Measurements from ENCODE around the gene PCBP3.

The PCBP3 gene

GRCh38 chr21:45630066-45630694 lies 13.3 kb upstream of the PCBP3 start:
- H3K4me3 ChIP-seq (IDR thresholded peaks at IDR 0.05; ENCODE audit: insufficient read depth, low read depth, low read length): no peak overlapping the region
- no peak overlapping the region for H2AFZ ChIP-seq (ENCODE audit: low read depth)
- no peaks in the 10 kb centered on the region for H3K79me2 ChIP-seq (ENCODE audit: insufficient read depth, low read depth)
- peaks cover 36% of the 10 kb centered on the region for H3K27me3 ChIP-seq (ENCODE audit: insufficient read depth, low read depth)
- H3K27ac ChIP-seq: no peak overlapping the region
- no peak overlapping the region for H3K9ac ChIP-seq
- H3K4me1 ChIP-seq (ENCODE audit: low read depth, poor library complexity, severe bottlenecking): no peaks in the 10 kb centered on the region
- no peak for TF ChIP-seq CTCF (conservative IDR thresholded peaks at IDR 0.05; ENCODE audit: low read depth, low read length)
- no peaks in the 10 kb centered on the region for H4K20me1 ChIP-seq (ENCODE audit: insufficient read depth)
- H3K36me3 ChIP-seq (ENCODE audit: insufficient read depth): no peaks in the 10 kb centered on the region
- no peak overlapping the region for H3K4me2 ChIP-seq

- Histone ChIP-seq H3K36me3 (ENCODE audit: insufficient read depth) (no peaks in the 10 kb centered on the region), H3K27me3 (ENCODE audit: insufficient read depth, low read depth) (peaks cover 35% of the 10 kb centered on the region), H3K4me3 (IDR thresholded peaks at IDR 0.05; ENCODE audit: insufficient read depth, low read depth, low read length) (no peak overlapping the region), H3K79me2 (ENCODE audit: insufficient read depth, low read depth) (no peaks in the 10 kb centered on the region), H4K20me1 (ENCODE audit: insufficient read depth) (no peaks in the 10 kb centered on the region), H3K27ac (no peak overlapping the region), H3K9ac (no peak overlapping the region), H3K4me1 (ENCODE audit: low read depth, poor library complexity, severe bottlenecking) (no peaks in the 10 kb centered on the region), H3K4me2 (no peak overlapping the region), H2AFZ (ENCODE audit: low read depth) (no peak overlapping the region)
- TF ChIP-seq CTCF (conservative IDR thresholded peaks at IDR 0.05; ENCODE audit: low read depth, low read length): no peak
Measured at GRCh38 chr21:45630876-45631275, 12.6 kb upstream of the PCBP3 start.

GRCh38 chr21:45631540-45631939 lies 12.0 kb upstream of the PCBP3 start:
- H2AFZ ChIP-seq (ENCODE audit: low read depth): no peak overlapping the region
- H3K4me3 ChIP-seq (IDR thresholded peaks at IDR 0.05; ENCODE audit: insufficient read depth, low read depth, low read length): no peak overlapping the region
- no peak for TF ChIP-seq CTCF (conservative IDR thresholded peaks at IDR 0.05; ENCODE audit: low read depth, low read length)
- H3K4me1 ChIP-seq (ENCODE audit: low read depth, poor library complexity, severe bottlenecking): no peaks in the 10 kb centered on the region
- no peak overlapping the region for H3K27ac ChIP-seq
- H3K79me2 ChIP-seq (ENCODE audit: insufficient read depth, low read depth): no peaks in the 10 kb centered on the region
- peaks cover 35% of the 10 kb centered on the region for H3K27me3 ChIP-seq (ENCODE audit: insufficient read depth, low read depth)
- H3K9ac ChIP-seq: no peak overlapping the region
- H3K4me2 ChIP-seq: no peak overlapping the region
- H3K36me3 ChIP-seq (ENCODE audit: insufficient read depth): no peaks in the 10 kb centered on the region
- no peaks in the 10 kb centered on the region for H4K20me1 ChIP-seq (ENCODE audit: insufficient read depth)

GRCh38 chr21:45632160-45632559 lies 11.4 kb upstream of the PCBP3 start:
- H3K27me3 ChIP-seq (ENCODE audit: insufficient read depth, low read depth): peaks cover 29% of the 10 kb centered on the region
- no peaks in the 10 kb centered on the region for H4K20me1 ChIP-seq (ENCODE audit: insufficient read depth)
- no peak overlapping the region for H3K27ac ChIP-seq
- no peak overlapping the region for H3K9ac ChIP-seq
- no peaks in the 10 kb centered on the region for H3K4me1 ChIP-seq (ENCODE audit: low read depth, poor library complexity, severe bottlenecking)
- no peak overlapping the region for H3K4me3 ChIP-seq (IDR thresholded peaks at IDR 0.05; ENCODE audit: insufficient read depth, low read depth, low read length)
- no peaks in the 10 kb centered on the region for H3K79me2 ChIP-seq (ENCODE audit: insufficient read depth, low read depth)
- H3K4me2 ChIP-seq: no peak overlapping the region
- no peak overlapping the region for H2AFZ ChIP-seq (ENCODE audit: low read depth)
- TF ChIP-seq CTCF (conservative IDR thresholded peaks at IDR 0.05; ENCODE audit: low read depth, low read length): no peak
- H3K36me3 ChIP-seq (ENCODE audit: insufficient read depth): no peaks in the 10 kb centered on the region
